ENCODE measurements around the gene HDAC11. TPM values are rescaled to one million over a fixed set of nuclear protein-coding genes. Genes with fewer than 3 reads are reported as not detected.

Gene HDAC11
- total and polyA plus RNA-seq, 9 of the 15 experiments (the other 6 are each of a cell fraction or from before 2014, with no cell fraction given): 0.60 to 6.0 (median 4.5) TPM

GRCh38 chr3:13546667-13547171 is 66.6 kb downstream of the HDAC11 start (continued):
- TF ChIP-seq CREBBP (IDR thresholded peaks at IDR 0.05; ENCODE audit: low read depth, low read length) (no peak), ZNF124 (CRISPR knock-in tag; IDR thresholded peaks at IDR 0.05) (no peak), MYNN (IDR thresholded peaks at IDR 0.05) (peak; percentile 89), MYNN (CRISPR knock-in tag; IDR thresholded peaks at IDR 0.05) (no peak), RERE (CRISPR knock-in tag; IDR thresholded peaks at IDR 0.05; ENCODE audit: borderline replicate concordance) (no peak), RFX1 (IDR thresholded peaks at IDR 0.05) (no peak), E2F8 (IDR thresholded peaks at IDR 0.05; ENCODE audit: low read depth, partially characterized antibody) (no peak), ATF7 (IDR thresholded peaks at IDR 0.05) (peak; percentile 94), ZBTB9 (CRISPR knock-in tag; IDR thresholded peaks at IDR 0.05) (peak; percentile 38; the same call in 1 of the 2 replicates), NR0B1 (IDR thresholded peaks at IDR 0.05; ENCODE audit: partially characterized antibody) (no peak), KDM2B (CRISPR knock-in tag; IDR thresholded peaks at IDR 0.05) (no peak), SOX6 (IDR thresholded peaks at IDR 0.05) (peak; percentile 90), FOS (IDR thresholded peaks at IDR 0.05; ENCODE audit: extremely low read depth, insufficient read length) (no peak), ZKSCAN1 (IDR thresholded peaks at IDR 0.05; ENCODE audit: low read depth, low read length) (peak; percentile 32; the same call in 1 of the 2 replicates), ETV5 (CRISPR knock-in tag; IDR thresholded peaks at IDR 0.05; ENCODE audit: low read depth) (peak; percentile 93; the same call in 1 of the 2 replicates), ARNT (IDR thresholded peaks at IDR 0.05) (peak; percentile 35 to 84; a peak in 3 of 4 replicates), PHF21A (IDR thresholded peaks at IDR 0.05; ENCODE audit: borderline replicate concordance, low read depth) (no peak), ZBTB17 (CRISPR knock-in tag; IDR thresholded peaks at IDR 0.05) (peak; percentile 33; the same call in 1 of the 2 replicates), TFAM (CRISPR knock-in tag; conservative IDR thresholded peaks at IDR 0.05) (no peak), PPARD (CRISPR knock-in tag; IDR thresholded peaks at IDR 0.05) (no peak)

All from K562 (cell line).